ENCODE data around the gene PAPPA.

Gene PAPPA

DNA sequence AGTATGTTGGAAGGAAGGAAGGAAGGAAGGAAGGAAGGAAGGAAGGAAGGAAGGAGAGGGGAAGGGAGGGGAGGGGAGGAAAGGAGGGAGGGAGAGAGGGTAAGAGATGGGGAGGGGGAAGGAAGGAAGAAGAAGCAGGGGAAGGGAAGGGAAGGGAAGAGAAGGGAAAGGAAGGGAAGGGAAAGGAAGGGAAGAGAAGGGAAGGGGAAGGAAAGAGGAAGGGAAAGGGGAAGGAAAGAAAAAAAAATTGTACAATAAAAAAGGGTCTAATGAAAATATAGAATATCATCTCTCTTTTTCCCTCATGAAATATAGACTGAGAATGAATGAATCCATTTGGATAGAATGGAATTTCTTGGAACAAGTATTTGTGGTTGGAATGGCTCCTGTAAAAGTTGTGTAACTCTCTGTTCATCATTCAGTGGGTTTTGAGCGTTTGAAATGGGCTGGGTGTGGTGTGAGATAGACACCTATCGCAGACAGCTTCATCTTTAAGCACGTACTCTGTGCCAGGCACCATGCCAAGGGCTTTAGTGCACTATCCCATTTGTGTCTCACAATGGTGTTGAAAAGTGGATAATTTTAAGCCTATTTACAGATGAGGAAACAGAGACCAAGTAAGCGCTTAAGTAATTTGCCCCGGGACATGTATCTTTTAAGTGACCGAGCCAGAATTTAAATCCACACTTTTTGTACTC, 11.6 kb upstream of the PAPPA start:
- TF ChIP-seq, protein P1, sequence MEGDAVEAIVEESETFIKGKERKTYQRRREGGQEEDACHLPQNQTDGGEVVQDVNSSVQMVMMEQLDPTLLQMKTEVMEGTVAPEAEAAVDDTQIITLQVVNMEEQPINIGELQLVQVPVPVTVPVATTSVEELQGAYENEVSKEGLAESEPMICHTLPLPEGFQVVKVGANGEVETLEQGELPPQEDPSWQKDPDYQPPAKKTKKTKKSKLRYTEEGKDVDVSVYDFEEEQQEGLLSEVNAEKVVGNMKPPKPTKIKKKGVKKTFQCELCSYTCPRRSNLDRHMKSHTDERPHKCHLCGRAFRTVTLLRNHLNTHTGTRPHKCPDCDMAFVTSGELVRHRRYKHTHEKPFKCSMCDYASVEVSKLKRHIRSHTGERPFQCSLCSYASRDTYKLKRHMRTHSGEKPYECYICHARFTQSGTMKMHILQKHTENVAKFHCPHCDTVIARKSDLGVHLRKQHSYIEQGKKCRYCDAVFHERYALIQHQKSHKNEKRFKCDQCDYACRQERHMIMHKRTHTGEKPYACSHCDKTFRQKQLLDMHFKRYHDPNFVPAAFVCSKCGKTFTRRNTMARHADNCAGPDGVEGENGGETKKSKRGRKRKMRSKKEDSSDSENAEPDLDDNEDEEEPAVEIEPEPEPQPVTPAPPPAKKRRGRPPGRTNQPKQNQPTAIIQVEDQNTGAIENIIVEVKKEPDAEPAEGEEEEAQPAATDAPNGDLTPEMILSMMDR (IDR thresholded peaks at IDR 0.05; ENCODE audit: control insufficient read depth, insufficient read depth, low read depth, low read length, missing control alignments): no peak
- DNase-seq (ENCODE audit: low read depth): no peak
- H3K4me3 ChIP-seq (ENCODE audit: control insufficient read depth, low read depth, low read length): no peak overlapping the region

DNA sequence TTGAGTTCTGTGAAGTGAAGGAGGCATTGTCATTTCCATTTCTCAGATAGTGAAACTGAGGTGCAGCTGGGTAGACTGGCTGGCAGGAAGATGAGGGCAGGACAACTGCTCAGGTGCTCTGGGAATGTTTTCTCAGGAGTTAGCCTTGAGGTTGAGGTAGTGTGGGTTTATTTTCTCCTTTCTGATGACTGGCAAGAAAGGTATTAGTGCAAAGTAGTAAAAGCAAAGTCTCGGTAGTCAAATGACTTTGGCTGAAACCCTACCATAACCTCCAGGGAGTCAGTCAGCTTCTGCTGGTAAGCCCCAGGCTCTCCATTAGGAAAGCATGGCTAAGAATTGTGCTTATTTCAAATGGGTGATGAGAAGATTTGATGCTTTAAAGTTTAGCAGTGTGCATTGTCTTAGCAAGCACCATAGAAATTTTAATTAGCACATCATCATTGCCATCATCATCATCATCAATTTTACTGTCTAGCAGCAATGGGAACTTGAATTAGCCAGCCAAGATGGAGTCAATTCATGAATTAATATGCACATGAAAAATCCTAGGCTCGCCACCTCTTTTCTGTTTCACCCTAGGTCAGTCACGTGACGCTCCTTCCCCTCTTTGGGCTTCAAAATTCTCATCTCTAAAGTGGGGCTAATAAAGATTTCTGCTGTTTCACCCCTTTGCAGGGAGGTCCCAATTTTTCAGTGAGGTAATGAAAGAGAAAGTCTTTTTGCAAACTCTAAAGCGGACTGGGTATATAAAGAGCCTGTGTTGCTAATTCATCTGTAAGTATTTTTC, 10.7 kb upstream of the PAPPA start:
- DNase-seq (ENCODE audit: low read depth): no peak
- TF ChIP-seq, protein P1 (IDR thresholded peaks at IDR 0.05; ENCODE audit: control insufficient read depth, insufficient read depth, low read depth, low read length, missing control alignments): no peak
- H3K4me3 ChIP-seq (ENCODE audit: control insufficient read depth, low read depth, low read length): no peak overlapping the region

DNA sequence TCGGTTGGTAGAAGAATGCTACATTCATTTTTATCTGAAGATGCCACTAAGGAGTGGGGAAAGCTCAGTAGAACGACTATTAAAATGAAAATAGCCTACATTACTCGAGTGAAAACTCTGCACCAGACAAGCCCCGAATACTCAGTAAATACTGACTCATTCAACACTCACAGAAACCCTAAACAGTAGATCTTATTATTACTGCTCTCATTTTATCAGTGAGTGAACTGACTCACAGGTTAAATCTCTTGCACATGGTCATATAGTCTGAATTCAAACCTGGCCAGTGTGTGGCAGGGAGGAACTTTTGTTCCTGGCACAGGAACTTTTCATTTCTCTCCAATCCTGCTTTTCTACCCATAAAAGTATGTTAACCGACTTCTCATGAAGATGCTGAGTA, 9.6 kb upstream of the PAPPA start:
- no peak overlapping the region for H3K4me3 ChIP-seq (ENCODE audit: control insufficient read depth, low read depth, low read length)
- DNase-seq (ENCODE audit: low read depth): no peak
- TF ChIP-seq, protein P1 (IDR thresholded peaks at IDR 0.05; ENCODE audit: control insufficient read depth, insufficient read depth, low read depth, low read length, missing control alignments): no peak

DNA sequence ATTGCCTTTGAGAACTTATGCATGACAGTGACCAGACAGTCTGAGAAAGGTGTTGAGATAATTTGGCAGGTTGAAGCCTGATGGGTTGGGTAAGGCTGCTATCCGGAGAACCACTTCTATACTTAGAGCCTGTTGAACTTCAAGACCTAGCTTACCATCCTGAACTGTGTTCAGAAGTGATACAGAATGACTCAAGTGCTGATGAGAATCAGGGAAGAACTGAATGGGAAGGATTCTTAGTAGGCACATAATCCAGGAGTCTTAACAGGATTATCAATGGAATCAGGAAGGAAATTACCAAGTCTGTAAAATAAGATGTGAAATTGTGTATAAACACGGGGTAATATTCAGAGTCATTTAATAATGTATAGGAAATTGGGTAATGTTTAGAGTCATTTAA, 9.0 kb upstream of the PAPPA start:
- no peak overlapping the region for H3K4me3 ChIP-seq (ENCODE audit: control insufficient read depth, low read depth, low read length)
- TF ChIP-seq, protein P1 (IDR thresholded peaks at IDR 0.05; ENCODE audit: control insufficient read depth, insufficient read depth, low read depth, low read length, missing control alignments): no peak
- no peak for DNase-seq (ENCODE audit: low read depth)

DNA sequence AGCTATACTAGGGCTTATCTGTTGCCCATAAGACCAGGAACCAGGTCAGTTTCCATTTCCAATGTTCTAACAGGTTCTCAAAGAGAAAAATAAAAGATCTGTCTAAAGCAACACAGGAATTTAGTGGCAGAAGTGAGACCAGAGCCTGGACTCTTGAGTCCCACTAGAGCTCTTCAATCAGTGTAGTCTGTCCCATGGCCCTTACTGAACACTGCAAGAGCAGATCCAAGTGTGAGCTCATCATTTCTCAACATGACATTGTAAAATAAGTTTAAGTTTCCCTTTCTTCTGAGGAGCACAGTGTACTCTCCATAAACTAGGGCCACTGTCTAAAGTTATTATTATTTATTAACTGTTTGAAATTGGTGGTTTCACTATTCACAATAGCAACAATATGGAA, 8.6 kb upstream of the PAPPA start:
- TF ChIP-seq, protein P1 (IDR thresholded peaks at IDR 0.05; ENCODE audit: control insufficient read depth, insufficient read depth, low read depth, low read length, missing control alignments): no peak
- H3K4me3 ChIP-seq (ENCODE audit: control insufficient read depth, low read depth, low read length): no peak overlapping the region
- DNase-seq (ENCODE audit: low read depth): no peak

DNA sequence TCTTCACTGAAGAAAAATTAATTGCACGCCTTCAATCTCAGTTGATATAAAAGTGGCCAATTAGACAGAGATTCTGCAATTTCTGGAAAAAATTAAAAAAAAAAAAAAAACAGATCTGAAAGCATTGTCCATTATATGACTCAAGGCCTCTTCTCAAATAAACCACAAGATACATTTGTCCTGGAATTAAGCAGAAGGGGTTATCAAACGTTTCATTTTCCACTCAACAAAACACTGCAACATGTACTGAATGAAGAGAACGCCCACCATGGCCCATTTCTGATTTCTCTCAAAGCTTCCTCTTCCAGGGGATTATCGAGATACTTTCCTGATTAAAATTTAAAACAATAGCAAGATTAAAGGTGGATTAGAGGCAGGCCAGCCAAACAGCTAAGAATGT, 5.8 kb upstream of the PAPPA start:
- no peak overlapping the region for H3K4me3 ChIP-seq (ENCODE audit: control insufficient read depth, low read depth, low read length)
- TF ChIP-seq, protein P1 (IDR thresholded peaks at IDR 0.05; ENCODE audit: control insufficient read depth, insufficient read depth, low read depth, low read length, missing control alignments): no peak
- DNase-seq (ENCODE audit: low read depth): no peak
